Tibial nerve (tissue), 4 donors: ENCODE measurements around the gene SMLR1. TPM values are rescaled to one million over a fixed set of nuclear protein-coding genes. Genes with fewer than 3 reads are reported as not detected.

ENCODE experiments used
- DNase-seq, 2 donors: peaks; one replicate each; pipeline ENCODE4 v3.0.0-alpha.2; 2019; ENCODE audit warnings: low spot score in 2 of 2
- H3K27ac ChIP-seq, 4 donors: fragments of 200-600 bp; sonication (generic) in 3 of 4; one replicate each; pipeline ENCODE4 v1.5.1; 2017 to 2019; ENCODE audit warnings: mild to moderate bottlenecking in 1 of 4
- H3K27me3 ChIP-seq, 2 donors: fragments of 200-600 bp; sonication (generic) in 1 of 2; one replicate each; pipeline versions ENCODE4 v1.5.1 to v1.6.0; 2017 to 2019
- H3K36me3 ChIP-seq, 3 donors: fragments of 200-600 bp; sonication (generic); one replicate each; pipeline ENCODE4 v1.5.1; 2018 to 2019
- H3K4me1 ChIP-seq, 4 donors: fragments of 200-600 bp; sonication (generic) in 3 of 4; one replicate each; pipeline ENCODE4 v1.5.1; 2017 to 2019
- H3K4me3 ChIP-seq, 4 donors: fragments of 200-600 bp; sonication (generic) in 3 of 4; one replicate each; pipeline ENCODE4 v1.5.1; 2017 to 2019; ENCODE audit warnings: mild to moderate bottlenecking in 1 of 4, moderate library complexity in 1 of 4
- H3K9me3 ChIP-seq, 4 donors: fragments of 200-600 bp; sonication (generic) in 3 of 4; one replicate each; pipeline ENCODE4 v1.5.1; 2017 to 2019
- EP300 ChIP-seq, 2 donors: sonication (generic); formaldehyde crosslinking; IDR thresholded peaks; one replicate each; pipeline ENCODE4 v1.6.1; 2017; ENCODE audit warnings: antibody characterized with exemption in 2 of 2, mild to moderate bottlenecking in 1 of 2
- POLR2A ChIP-seq, 2 donors: fragments of 450-650 bp; IDR thresholded peaks; one replicate each; pipeline ENCODE4 v1.6.1; 2017; ENCODE audit warnings: antibody characterized with exemption in 2 of 2, mild to moderate bottlenecking in 2 of 2, moderate library complexity in 2 of 2
- WGBS, 2 donors: methylation state at CpG; one replicate each; pipeline ENCODE4 v1.1.5; 2018; 5-methylcytosine and 5-hydroxymethylcytosine counted together
- total RNA-seq, 4 donors: library from RNA; depleted of rRNA; stranded (reverse); fragments of >200 nt; gene quantifications; one replicate each; pipeline ENCODE4 v1.1.0, GENCODE V29; 2016
- TF ChIP-seq, protein P1 (sequence below), 5 experiments: fragments of 200-600 bp in 3 of 5; fragments of 450-650 bp in 2 of 5; sonication (generic) in 3 of 5; IDR thresholded peaks; one replicate each; pipeline ENCODE4 v1.5.1; 2016 to 2019; ENCODE audit warnings: antibody characterized with exemption in 5 of 5, mild to moderate bottlenecking in 3 of 5, moderate library complexity in 2 of 5

The SMLR1 gene
- total RNA-seq, 4 donors from 2014 or later: not detected

DNA sequence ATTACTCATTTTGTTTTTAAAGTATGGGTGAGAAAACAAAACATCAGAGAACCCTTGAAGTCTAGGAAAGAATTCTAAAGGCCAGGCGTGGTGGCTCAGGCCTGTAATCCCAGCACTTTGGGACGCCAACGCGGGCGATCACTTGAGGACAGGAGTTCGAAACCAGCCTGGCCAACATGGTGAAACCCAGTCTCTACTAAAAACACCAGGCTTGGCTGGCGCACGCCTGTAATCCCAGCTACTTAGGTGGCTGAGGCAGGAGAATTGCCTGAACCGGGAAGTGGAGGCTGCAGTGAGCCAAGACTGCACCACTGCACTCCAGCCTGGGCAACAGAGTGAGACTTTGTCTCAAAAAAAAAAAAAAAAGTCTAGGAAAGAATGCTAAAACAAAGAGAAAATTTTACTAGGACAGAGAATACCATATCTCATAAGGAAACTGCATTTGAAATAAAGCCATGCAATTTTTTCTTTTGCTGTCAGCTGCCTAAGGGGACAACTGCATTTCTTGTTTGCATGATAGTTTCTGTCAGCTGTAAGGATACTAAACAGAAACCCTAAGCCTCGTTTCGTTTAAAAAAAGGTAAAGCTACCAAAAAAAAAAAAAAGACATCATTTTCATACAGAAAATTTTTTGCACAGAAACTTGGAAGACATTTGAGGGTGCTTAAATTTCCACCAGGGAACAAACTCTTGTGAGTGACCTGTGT, 32.1 kb downstream of the SMLR1 start:
- no peak for DNase-seq
- TF ChIP-seq, protein P1, sequence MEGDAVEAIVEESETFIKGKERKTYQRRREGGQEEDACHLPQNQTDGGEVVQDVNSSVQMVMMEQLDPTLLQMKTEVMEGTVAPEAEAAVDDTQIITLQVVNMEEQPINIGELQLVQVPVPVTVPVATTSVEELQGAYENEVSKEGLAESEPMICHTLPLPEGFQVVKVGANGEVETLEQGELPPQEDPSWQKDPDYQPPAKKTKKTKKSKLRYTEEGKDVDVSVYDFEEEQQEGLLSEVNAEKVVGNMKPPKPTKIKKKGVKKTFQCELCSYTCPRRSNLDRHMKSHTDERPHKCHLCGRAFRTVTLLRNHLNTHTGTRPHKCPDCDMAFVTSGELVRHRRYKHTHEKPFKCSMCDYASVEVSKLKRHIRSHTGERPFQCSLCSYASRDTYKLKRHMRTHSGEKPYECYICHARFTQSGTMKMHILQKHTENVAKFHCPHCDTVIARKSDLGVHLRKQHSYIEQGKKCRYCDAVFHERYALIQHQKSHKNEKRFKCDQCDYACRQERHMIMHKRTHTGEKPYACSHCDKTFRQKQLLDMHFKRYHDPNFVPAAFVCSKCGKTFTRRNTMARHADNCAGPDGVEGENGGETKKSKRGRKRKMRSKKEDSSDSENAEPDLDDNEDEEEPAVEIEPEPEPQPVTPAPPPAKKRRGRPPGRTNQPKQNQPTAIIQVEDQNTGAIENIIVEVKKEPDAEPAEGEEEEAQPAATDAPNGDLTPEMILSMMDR (IDR thresholded peaks at IDR 0.05): no peak
- TF ChIP-seq EP300 (IDR thresholded peaks at IDR 0.05) (no peak), POLR2A (IDR thresholded peaks at IDR 0.05) (no peak)
- Histone ChIP-seq H3K4me1 (no peaks in the 10 kb centered on the region), H3K27me3 (no peaks in the 10 kb centered on the region), H3K9me3 (no peaks in the 10 kb centered on the region), H3K27ac (no peak overlapping the region), H3K36me3 (peaks cover 0 to 82% (median 0%) of the 10 kb centered on the region in 3 donors), H3K4me3 (no peak overlapping the region)
- WGBS, 2 donors: 82 to 84% methylated on average over 11 of the region's 11 CpGs

DNA sequence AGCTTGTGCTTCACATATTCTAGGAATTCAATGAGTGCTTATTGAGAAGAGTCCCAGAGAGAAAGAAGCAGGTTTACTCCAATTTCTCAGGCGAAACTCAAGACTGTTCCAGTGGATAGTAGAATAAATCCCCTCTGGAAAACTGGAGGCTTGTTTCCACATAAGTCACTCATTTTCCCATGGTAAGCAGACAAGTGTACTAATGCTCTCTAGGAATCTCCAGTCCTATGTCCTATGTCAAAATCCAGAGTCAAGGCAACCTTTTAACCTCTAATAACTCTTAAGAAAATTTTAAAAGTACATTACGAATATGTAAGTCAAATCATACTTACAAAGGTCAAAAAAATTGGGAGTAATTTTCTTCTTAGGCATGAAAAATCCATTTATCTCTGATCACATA, 35.2 kb downstream of the SMLR1 start:
- DNase-seq: no peak
- TF ChIP-seq POLR2A (IDR thresholded peaks at IDR 0.05) (no peak), EP300 (IDR thresholded peaks at IDR 0.05) (no peak)
- TF ChIP-seq, protein P1 (IDR thresholded peaks at IDR 0.05): no peak
- Histone ChIP-seq H3K36me3 (peaks cover 0 to 88% (median 0%) of the 10 kb centered on the region in 3 donors), H3K27ac (no peak overlapping the region), H3K4me3 (no peak overlapping the region), H3K4me1 (no peaks in the 10 kb centered on the region), H3K9me3 (no peaks in the 10 kb centered on the region), H3K27me3 (no peaks in the 10 kb centered on the region)
- WGBS, 2 donors: 89 to 95% methylated on average over 2 of the region's 2 CpGs

DNA sequence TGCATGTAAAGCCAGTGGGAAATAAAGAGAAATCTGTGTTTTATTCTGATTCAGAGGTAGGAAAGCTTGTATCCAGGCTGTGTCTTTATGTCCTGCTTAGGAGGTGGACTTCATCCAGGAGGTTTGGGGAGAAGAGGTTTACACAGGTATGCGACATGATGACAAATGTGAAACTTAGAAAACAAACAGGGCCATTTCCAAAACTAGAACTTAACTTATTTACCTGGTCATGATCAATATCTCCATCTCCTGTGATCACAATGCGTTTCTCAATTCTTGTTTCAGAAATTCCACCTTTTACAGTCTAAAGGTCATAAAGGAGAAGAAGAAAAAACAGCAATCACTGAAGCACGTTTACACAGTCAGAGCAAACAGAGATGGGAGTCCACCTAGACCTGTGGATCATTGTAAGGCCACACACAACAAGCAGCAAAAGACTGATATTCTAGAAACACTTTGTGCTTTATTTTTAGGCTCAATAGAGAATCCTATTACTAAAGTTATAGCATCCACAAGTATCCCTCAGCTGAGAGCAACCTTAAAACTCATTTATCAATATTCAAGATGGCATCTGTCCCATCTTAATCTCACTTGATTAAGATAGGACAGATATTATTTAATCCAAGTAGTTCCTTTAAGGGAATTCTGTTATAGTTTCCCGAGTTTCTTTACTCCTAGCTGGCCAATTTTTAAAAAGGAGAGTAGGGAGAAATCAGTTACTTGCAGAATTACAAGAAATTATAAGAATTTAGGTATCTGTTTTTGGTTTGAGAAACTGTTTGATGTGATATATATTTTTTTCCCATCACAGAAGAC, 36.4 kb downstream of the SMLR1 start:
- 86 to 88% methylated on average over 4 of the region's 4 CpGs for WGBS, 2 donors
- Histone ChIP-seq H3K4me3 (no peak overlapping the region), H3K4me1 (no peaks in the 10 kb centered on the region), H3K27ac (no peak overlapping the region), H3K27me3 (no peaks in the 10 kb centered on the region), H3K36me3 (peaks cover 0 to 78% (median 0%) of the 10 kb centered on the region in 3 donors), H3K9me3 (no peaks in the 10 kb centered on the region)
- TF ChIP-seq, protein P1 (IDR thresholded peaks at IDR 0.05): no peak
- no peak for TF ChIP-seq POLR2A (IDR thresholded peaks at IDR 0.05)
- TF ChIP-seq EP300 (IDR thresholded peaks at IDR 0.05): no peak
- DNase-seq: no peak

DNA sequence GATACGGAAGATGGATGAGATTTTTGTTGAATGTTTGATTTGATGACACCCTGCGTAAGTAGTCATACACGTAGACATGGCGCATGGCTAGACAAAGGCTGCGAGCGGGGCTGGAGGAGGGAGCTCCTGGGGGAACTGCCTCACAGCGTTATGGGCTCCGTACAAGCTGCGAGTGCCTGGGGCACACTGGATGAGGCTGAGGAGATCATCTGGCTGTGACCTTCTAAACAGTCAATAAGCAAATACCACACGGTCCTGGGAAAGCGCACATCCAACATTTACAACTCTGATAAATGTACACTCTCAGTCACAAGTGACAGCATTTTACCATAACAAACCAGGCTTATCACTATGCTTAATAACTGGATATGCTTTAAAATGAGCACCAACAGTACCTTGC, 37.1 kb downstream of the SMLR1 start:
- Histone ChIP-seq H3K27me3 (no peaks in the 10 kb centered on the region), H3K4me3 (no peak overlapping the region), H3K4me1 (no peaks in the 10 kb centered on the region), H3K36me3 (peaks cover 0 to 79% (median 0%) of the 10 kb centered on the region in 3 donors), H3K9me3 (no peaks in the 10 kb centered on the region), H3K27ac (no peak overlapping the region)
- TF ChIP-seq, protein P1 (IDR thresholded peaks at IDR 0.05): no peak
- TF ChIP-seq POLR2A (IDR thresholded peaks at IDR 0.05) (no peak), EP300 (IDR thresholded peaks at IDR 0.05) (no peak)
- no peak for DNase-seq
- 82 to 88% methylated on average over 11 of the region's 11 CpGs for WGBS, 2 donors

DNA sequence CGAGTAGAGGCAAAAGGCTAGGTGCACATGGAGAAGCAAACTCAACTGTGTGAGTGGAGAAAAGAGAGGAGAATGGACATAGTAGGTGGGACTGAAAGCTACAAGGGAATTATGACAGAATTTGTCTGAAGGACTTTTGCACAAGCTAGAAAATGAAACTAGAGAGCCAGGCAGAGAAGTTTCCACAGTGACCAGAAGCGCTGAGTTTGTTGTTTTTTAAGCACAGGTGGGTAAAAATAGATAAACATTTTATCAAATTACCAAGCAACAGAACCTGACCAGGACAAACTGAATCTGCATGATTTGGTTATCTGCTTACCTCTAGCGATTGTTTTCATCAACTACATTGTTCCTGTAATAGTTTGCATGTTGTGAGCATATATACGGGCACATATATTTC, 38.6 kb downstream of the SMLR1 start:
- WGBS, 2 donors: 92 to 93% methylated on average over 4 of the region's 4 CpGs
- H3K4me1 ChIP-seq: no peaks in the 10 kb centered on the region
- TF ChIP-seq EP300 (IDR thresholded peaks at IDR 0.05) (no peak), POLR2A (IDR thresholded peaks at IDR 0.05) (no peak)
- TF ChIP-seq, protein P1 (IDR thresholded peaks at IDR 0.05): no peak

More for the DNA sequence above, 38.6 kb downstream of the SMLR1 start:
- Histone ChIP-seq H3K36me3 (peaks cover 0 to 80% (median 0%) of the 10 kb centered on the region in 3 donors), H3K27me3 (no peaks in the 10 kb centered on the region), H3K9me3 (no peaks in the 10 kb centered on the region), H3K27ac (no peak overlapping the region), H3K4me3 (no peak overlapping the region)
- no peak for DNase-seq
